ENCODE results near the gene FAM221B.

The FAM221B gene

DNA sequence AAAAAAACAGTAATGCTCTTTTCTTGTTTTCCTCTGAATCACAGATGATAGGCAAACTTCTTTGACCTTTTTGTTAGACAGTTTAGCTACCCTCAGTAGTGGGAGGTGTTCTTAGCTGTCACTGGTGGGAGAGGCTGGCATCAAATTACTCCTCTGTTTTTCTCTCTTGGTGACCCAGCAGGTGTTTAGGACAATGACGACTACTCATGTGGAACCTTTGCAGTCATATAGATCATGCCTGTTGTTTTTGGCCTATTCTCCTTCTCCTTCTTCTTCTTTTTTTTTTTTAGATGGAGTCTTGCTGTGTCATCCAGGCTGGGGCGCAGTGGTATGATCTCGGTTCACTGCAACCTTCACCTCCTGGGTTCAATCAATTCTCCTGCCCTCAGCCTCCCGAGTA, 52.5 kb downstream of the FAM221B start:
- no peak overlapping the region for H3K27ac ChIP-seq
- TF ChIP-seq, protein P1, sequence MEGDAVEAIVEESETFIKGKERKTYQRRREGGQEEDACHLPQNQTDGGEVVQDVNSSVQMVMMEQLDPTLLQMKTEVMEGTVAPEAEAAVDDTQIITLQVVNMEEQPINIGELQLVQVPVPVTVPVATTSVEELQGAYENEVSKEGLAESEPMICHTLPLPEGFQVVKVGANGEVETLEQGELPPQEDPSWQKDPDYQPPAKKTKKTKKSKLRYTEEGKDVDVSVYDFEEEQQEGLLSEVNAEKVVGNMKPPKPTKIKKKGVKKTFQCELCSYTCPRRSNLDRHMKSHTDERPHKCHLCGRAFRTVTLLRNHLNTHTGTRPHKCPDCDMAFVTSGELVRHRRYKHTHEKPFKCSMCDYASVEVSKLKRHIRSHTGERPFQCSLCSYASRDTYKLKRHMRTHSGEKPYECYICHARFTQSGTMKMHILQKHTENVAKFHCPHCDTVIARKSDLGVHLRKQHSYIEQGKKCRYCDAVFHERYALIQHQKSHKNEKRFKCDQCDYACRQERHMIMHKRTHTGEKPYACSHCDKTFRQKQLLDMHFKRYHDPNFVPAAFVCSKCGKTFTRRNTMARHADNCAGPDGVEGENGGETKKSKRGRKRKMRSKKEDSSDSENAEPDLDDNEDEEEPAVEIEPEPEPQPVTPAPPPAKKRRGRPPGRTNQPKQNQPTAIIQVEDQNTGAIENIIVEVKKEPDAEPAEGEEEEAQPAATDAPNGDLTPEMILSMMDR (IDR thresholded peaks at IDR 0.05): no peak
- H3K79me2 ChIP-seq: no peaks in the 10 kb centered on the region
- no peak overlapping the region for H3K9ac ChIP-seq
- no peaks in the 10 kb centered on the region for H3K27me3 ChIP-seq (ENCODE audit: control insufficient read depth, insufficient read depth, low read length)
- no peak overlapping the region for H3K4me2 ChIP-seq (ENCODE audit: low read length)
- H3K36me3 ChIP-seq (ENCODE audit: control insufficient read depth, insufficient read depth, low read length): no peaks in the 10 kb centered on the region
- peaks cover 2% of the 10 kb centered on the region for H3K4me1 ChIP-seq
- no peaks in the 10 kb centered on the region for H3K9me3 ChIP-seq (ENCODE audit: control insufficient read depth, low read length)
- no peak overlapping the region for H3K4me3 ChIP-seq (ENCODE audit: low read depth, low read length)
- no peak overlapping the region for H2AFZ ChIP-seq

DNA sequence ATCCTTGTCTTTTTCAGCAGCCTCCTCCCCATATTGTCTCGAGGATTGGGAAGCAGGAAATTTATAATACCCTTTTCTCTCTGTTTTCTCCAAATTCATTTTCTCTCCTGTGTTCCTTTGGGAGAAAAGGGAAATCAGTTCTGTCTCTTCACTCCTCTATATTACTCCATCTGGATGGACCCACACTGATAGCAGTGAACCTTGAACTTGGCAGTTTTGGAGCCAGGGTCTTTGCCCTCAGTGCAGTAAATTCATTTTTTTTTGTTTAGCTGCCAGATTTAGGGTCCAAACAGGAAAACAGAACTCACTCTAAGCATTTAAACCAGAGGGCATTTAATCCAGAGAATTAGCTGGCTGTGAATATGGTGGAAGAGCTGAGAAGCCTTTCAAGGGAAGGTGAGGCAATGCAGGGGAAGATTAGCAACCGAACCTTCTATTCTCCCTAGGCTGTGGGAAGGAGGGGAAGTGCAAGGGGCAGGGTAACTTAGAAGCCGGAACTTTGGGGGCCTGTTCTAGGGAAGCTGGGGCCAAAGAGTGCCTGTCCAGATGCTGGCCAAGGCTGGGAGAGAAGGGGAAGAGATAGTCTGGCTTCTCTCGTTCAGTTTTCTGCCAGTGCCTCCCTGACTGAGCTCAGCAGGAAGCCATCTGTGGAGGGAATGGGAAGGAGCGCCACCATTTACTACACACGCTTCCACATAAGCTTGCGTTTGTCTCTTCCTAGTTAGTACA, 53.5 kb downstream of the FAM221B start:
- H3K9ac ChIP-seq: no peak overlapping the region
- no peak overlapping the region for H3K4me2 ChIP-seq (ENCODE audit: low read length)
- H3K4me3 ChIP-seq (ENCODE audit: low read depth, low read length): no peak overlapping the region
- H3K9me3 ChIP-seq (ENCODE audit: control insufficient read depth, low read length): no peaks in the 10 kb centered on the region
- no peaks in the 10 kb centered on the region for H3K79me2 ChIP-seq
- TF ChIP-seq, protein P1 (IDR thresholded peaks at IDR 0.05): no peak
- H3K36me3 ChIP-seq (ENCODE audit: control insufficient read depth, insufficient read depth, low read length): no peaks in the 10 kb centered on the region
- peaks cover 2% of the 10 kb centered on the region for H3K4me1 ChIP-seq
- H3K27ac ChIP-seq: no peak overlapping the region
- peak overlapping the region; percentile 11 for H2AFZ ChIP-seq
- no peaks in the 10 kb centered on the region for H3K27me3 ChIP-seq (ENCODE audit: control insufficient read depth, insufficient read depth, low read length)

DNA sequence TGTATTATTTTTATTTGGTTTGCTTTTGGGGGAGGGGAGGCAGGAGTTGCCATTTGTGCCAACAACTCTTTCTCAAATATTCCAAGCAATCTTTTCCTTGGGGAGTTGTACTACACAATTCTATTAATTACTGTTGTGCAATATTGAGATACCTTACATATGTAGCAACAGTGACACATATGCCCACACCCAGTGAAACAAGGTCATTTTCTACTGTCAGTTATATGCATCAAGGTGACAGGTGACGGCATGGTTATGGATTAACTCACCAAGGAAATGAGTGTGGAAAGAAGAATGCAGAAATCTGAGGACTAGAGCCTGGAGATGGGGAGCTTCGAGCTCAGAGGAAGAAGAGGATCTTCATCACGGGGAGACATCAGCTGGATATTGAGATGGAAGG, 56.6 kb downstream of the FAM221B start:
- peaks cover 2% of the 10 kb centered on the region for H3K4me1 ChIP-seq
- H3K27ac ChIP-seq: no peak overlapping the region
- no peak overlapping the region for H3K4me3 ChIP-seq (ENCODE audit: low read depth, low read length)
- H3K9ac ChIP-seq: no peak overlapping the region
- H3K4me2 ChIP-seq (ENCODE audit: low read length): no peak overlapping the region
- TF ChIP-seq, protein P1 (IDR thresholded peaks at IDR 0.05): no peak
- H2AFZ ChIP-seq: no peak overlapping the region
- no peaks in the 10 kb centered on the region for H3K36me3 ChIP-seq (ENCODE audit: control insufficient read depth, insufficient read depth, low read length)
- H3K79me2 ChIP-seq: peaks cover 16% of the 10 kb centered on the region
- no peaks in the 10 kb centered on the region for H3K27me3 ChIP-seq (ENCODE audit: control insufficient read depth, insufficient read depth, low read length)
- no peaks in the 10 kb centered on the region for H3K9me3 ChIP-seq (ENCODE audit: control insufficient read depth, low read length)

DNA sequence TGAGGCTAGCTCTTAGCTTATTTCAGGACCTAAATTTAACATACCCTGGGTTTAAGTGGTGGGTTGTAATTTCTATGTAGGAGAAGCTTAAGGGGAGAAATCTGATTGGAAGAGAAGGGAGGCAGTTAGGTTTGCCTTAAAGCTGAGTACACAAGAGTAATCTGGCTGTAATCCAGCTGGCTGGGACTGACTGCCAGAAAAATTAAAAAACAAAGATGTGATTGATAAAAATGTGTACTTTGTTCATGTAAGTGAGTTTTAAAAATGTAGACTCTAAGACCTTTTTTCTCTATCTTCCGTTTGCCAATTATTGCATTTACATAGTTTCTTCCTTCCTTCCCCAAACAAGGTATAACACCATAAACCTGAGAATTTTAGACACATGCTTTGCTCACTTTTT, 57.0 kb downstream of the FAM221B start:
- Histone ChIP-seq H3K27me3 (ENCODE audit: control insufficient read depth, insufficient read depth, low read length) (no peaks in the 10 kb centered on the region), H3K27ac (peak overlapping the region; percentile 47), H3K36me3 (ENCODE audit: control insufficient read depth, insufficient read depth, low read length) (no peaks in the 10 kb centered on the region), H2AFZ (no peak overlapping the region), H3K9ac (no peak overlapping the region), H3K4me2 (ENCODE audit: low read length) (peak overlapping the region; percentile 32), H3K4me1 (peaks cover 2% of the 10 kb centered on the region), H3K79me2 (peaks cover 16% of the 10 kb centered on the region), H3K4me3 (ENCODE audit: low read depth, low read length) (no peak overlapping the region), H3K9me3 (ENCODE audit: control insufficient read depth, low read length) (no peaks in the 10 kb centered on the region)
- TF ChIP-seq, protein P1 (IDR thresholded peaks at IDR 0.05): no peak

DNA sequence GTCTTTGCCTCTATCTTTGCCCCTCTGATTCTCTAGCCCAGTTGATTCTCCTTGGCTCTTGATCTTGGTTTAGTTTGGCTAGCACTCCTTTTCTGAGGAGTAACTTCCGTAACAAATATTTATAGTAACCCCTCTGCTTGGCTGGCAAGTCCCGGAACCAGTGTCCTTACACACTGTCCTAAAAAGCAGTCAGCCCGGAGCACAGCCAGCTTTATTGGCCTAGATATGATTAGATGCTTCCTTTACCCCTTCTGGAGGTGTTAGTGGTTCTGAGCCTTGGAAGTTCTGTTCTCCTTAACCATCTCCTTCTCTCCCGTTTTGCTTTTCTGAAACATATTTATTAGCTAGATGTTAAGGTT, 57.5 kb downstream of the FAM221B start:
- TF ChIP-seq, protein P1 (IDR thresholded peaks at IDR 0.05): no peak
- Histone ChIP-seq H3K4me1 (peaks cover 2% of the 10 kb centered on the region), H3K36me3 (ENCODE audit: control insufficient read depth, insufficient read depth, low read length) (no peaks in the 10 kb centered on the region), H3K79me2 (peaks cover 16% of the 10 kb centered on the region), H3K4me2 (ENCODE audit: low read length) (peak overlapping the region; percentile 32), H3K4me3 (ENCODE audit: low read depth, low read length) (no peak overlapping the region), H3K27me3 (ENCODE audit: control insufficient read depth, insufficient read depth, low read length) (no peaks in the 10 kb centered on the region), H2AFZ (no peak overlapping the region), H3K9me3 (ENCODE audit: control insufficient read depth, low read length) (no peaks in the 10 kb centered on the region), H3K9ac (no peak overlapping the region), H3K27ac (peak overlapping the region; percentile 47)
